Ascending aorta (tissue), 2 donors: ENCODE results near the gene STXBP5L. TPM values are rescaled to one million over a fixed set of nuclear protein-coding genes. Genes with fewer than 3 reads are reported as not detected.
"Not testable (repeated sequence)": the region's sequence is repeated elsewhere in the genome, so short reads cannot be mapped to it uniquely, and the experiment has no call there.

Source experiments
- DNase-seq, 2 donors: peaks; one replicate each; pipeline ENCODE4 v3.0.0-alpha.2; 2019; ENCODE audit warnings: low spot score in 2 of 2
- H3K27ac ChIP-seq, 2 donors: fragments of 200-600 bp; sonication (generic); one replicate each; pipeline ENCODE4 v1.5.1; 2016 to 2017; ENCODE audit warnings: mild to moderate bottlenecking in 1 of 2
- H3K27me3 ChIP-seq: fragments of 200-600 bp; sonication (generic); one replicate; pipeline ENCODE4 v1.5.1; 2017
- H3K36me3 ChIP-seq, 2 donors: fragments of 200-600 bp; sonication (generic); one replicate each; pipeline ENCODE4 v1.5.1; 2016
- H3K4me1 ChIP-seq, 2 donors: fragments of 200-600 bp; sonication (generic); one replicate each; pipeline ENCODE4 v1.5.1; 2016 to 2017; ENCODE audit warnings: mild to moderate bottlenecking in 1 of 2
- H3K4me3 ChIP-seq, 2 donors: fragments of 200-600 bp; sonication (generic); one replicate each; pipeline ENCODE4 v1.5.1; 2016 to 2017; ENCODE audit warnings: mild to moderate bottlenecking in 1 of 2
- H3K9me3 ChIP-seq, 2 donors: fragments of 200-600 bp; sonication (generic); one replicate each; pipeline ENCODE4 v1.5.1; 2016
- intact Hi-C: fragments of 100-400 bp; cut with DNase I; formaldehyde crosslinking; loops from one replicate; pipeline ENCODE4 v1.15.1; 2023
- total RNA-seq: library from RNA; depleted of rRNA; stranded (reverse); fragments of >200 nt; gene quantifications from one replicate; pipeline ENCODE4 v1.1.0, GENCODE V29; 2016
- TF ChIP-seq, protein P1 (sequence below), 3 experiments: fragments of 200-600 bp in 2 of 3; fragments of 450-650 bp in 1 of 3; sonication (generic) in 2 of 3; IDR thresholded peaks; one replicate each; pipeline ENCODE4 v1.5.1; 2016 to 2019; ENCODE audit warnings: antibody characterized with exemption in 3 of 3, mild to moderate bottlenecking in 1 of 3, moderate library complexity in 1 of 3

Gene STXBP5L
- total RNA-seq, 1 donor from 2014 or later: not detected

DNA sequence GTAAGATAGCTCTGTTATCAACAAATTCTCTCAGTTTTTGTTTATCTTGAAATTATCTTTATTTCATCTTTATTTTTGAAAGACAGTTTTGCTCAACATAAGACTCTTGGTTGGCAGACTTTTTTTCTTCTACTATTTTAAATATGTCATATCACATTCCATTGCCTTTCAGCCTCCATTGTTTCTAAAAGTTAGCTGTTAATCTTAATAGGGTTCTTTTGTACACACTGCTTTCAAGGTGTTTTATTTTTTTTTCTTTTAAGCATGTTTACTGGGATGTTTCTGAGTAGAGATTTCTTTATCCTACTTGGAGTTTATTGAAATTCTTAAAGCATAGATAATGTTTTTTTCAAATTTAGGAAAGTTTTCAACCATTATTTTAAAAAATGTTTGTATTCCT, 294.6 kb downstream of the STXBP5L start:
- Histone ChIP-seq H3K4me3 (no peak overlapping the region), H3K27ac (no peak overlapping the region), H3K36me3 (no peaks in the 10 kb centered on the region), H3K4me1 (no peaks in the 10 kb centered on the region), H3K27me3 (no peaks in the 10 kb centered on the region), H3K9me3 (peaks cover 0 to 8% of the 10 kb centered on the region in 2 donors)
- no peak for DNase-seq
- TF ChIP-seq, protein P1, sequence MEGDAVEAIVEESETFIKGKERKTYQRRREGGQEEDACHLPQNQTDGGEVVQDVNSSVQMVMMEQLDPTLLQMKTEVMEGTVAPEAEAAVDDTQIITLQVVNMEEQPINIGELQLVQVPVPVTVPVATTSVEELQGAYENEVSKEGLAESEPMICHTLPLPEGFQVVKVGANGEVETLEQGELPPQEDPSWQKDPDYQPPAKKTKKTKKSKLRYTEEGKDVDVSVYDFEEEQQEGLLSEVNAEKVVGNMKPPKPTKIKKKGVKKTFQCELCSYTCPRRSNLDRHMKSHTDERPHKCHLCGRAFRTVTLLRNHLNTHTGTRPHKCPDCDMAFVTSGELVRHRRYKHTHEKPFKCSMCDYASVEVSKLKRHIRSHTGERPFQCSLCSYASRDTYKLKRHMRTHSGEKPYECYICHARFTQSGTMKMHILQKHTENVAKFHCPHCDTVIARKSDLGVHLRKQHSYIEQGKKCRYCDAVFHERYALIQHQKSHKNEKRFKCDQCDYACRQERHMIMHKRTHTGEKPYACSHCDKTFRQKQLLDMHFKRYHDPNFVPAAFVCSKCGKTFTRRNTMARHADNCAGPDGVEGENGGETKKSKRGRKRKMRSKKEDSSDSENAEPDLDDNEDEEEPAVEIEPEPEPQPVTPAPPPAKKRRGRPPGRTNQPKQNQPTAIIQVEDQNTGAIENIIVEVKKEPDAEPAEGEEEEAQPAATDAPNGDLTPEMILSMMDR (IDR thresholded peaks at IDR 0.05): no peak
- intact Hi-C loops: no loop called here

DNA sequence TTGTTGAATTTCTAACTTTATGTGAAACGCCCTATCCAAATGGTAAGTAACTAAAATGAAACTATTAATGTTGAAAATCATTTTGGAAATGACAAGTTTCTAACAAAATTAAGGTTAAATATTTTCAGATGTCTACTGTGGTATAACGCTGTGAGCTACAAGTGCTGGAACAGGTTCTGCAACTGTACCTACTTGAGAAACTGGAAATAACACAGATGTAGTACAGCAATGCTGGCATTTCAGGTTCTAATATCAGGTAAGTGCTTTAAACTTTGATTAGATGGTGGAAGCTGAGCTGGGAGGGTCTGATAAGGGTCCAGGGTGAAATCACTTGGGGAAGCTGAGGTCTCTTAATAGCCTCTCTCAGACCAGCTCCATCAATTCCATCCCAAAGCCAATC, 315.1 kb downstream of the STXBP5L start:
- no peaks in the 10 kb centered on the region for H3K27me3 ChIP-seq
- no peaks in the 10 kb centered on the region for H3K9me3 ChIP-seq
- H3K4me1 ChIP-seq: no peaks in the 10 kb centered on the region
- intact Hi-C loops: no loop called here
- H3K27ac ChIP-seq: no peak overlapping the region
- no peak overlapping the region for H3K4me3 ChIP-seq
- TF ChIP-seq, protein P1 (IDR thresholded peaks at IDR 0.05): no peak
- H3K36me3 ChIP-seq: no peaks in the 10 kb centered on the region
- DNase-seq: no peak

DNA sequence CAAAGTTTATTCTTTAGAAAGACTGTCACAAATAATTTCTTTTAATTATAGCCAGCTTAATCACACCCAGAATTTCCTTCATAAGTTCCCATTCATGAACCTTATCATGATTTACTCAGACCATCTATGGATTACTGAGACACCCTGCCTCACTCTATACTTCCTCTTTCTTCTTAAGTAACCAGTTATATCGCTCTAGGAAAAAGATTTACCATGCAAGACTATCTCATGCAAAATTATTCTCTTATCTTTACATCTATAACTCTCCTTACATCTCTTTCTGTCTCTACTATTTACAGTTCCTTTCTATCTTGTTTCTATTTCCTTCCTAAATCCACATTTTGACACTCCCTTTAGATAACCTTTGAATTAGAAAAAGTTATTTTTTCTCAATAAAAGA, 321.0 kb downstream of the STXBP5L start:
- Histone ChIP-seq H3K36me3 (no peaks in the 10 kb centered on the region), H3K27me3 (no peaks in the 10 kb centered on the region), H3K4me3 (no peak overlapping the region), H3K4me1 (no peaks in the 10 kb centered on the region), H3K9me3 (no peaks in the 10 kb centered on the region), H3K27ac (no peak overlapping the region)
- TF ChIP-seq, protein P1 (IDR thresholded peaks at IDR 0.05): no peak
- DNase-seq: no peak
- intact Hi-C loops: no loop called here

DNA sequence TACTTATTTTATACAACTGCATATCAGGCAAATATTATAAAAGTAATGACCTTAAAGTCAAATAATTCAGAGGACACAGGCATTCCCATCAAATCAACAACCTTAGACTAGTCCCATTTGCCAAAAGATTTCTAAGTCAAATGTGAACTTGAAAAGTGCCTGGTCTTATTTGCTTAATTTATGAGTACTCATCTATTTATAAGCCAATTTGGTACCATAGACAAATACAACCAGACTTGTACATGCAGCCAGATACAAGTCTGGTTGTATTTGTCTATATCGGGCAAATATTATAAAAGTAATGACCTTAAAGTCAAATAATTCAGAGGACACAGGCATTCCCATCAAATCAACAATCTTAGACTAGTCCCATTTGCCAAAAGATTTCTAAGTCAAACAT, 322.2 kb downstream of the STXBP5L start:
- H3K9me3 ChIP-seq, DNase-seq, intact Hi-C loops: not testable (repeated sequence)

DNA sequence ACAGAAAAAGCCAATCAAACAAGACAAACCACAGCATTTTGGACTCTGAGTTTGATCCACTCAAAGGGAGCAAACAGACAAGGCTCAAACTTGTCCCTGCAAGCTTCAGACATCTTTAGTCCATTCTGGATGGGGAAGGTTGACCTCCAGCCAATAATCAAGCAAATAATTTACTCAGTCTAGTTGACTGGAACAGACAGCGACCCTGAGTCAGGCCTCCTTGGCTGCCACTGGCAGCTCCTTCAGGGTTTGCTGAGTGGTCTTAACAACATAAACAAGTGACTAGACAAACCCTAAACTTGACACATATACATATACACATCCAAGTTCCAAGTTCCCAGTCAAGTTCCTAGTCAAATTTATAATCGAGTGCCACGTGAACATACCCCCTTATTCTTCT, 323.9 kb downstream of the STXBP5L start:
- no peak for DNase-seq
- Histone ChIP-seq H3K9me3 (no peaks in the 10 kb centered on the region), H3K4me3 (no peak overlapping the region), H3K36me3 (no peaks in the 10 kb centered on the region), H3K4me1 (no peaks in the 10 kb centered on the region), H3K27ac (no peak overlapping the region), H3K27me3 (no peaks in the 10 kb centered on the region)
- TF ChIP-seq, protein P1 (IDR thresholded peaks at IDR 0.05): no peak
- intact Hi-C loops: no loop called here

More for the DNA sequence above, 322.2 kb downstream of the STXBP5L start:
- not testable (repeated sequence) for H3K27me3 ChIP-seq, H3K36me3 ChIP-seq, H3K27ac ChIP-seq, H3K4me3 ChIP-seq, H3K4me1 ChIP-seq

DNA sequence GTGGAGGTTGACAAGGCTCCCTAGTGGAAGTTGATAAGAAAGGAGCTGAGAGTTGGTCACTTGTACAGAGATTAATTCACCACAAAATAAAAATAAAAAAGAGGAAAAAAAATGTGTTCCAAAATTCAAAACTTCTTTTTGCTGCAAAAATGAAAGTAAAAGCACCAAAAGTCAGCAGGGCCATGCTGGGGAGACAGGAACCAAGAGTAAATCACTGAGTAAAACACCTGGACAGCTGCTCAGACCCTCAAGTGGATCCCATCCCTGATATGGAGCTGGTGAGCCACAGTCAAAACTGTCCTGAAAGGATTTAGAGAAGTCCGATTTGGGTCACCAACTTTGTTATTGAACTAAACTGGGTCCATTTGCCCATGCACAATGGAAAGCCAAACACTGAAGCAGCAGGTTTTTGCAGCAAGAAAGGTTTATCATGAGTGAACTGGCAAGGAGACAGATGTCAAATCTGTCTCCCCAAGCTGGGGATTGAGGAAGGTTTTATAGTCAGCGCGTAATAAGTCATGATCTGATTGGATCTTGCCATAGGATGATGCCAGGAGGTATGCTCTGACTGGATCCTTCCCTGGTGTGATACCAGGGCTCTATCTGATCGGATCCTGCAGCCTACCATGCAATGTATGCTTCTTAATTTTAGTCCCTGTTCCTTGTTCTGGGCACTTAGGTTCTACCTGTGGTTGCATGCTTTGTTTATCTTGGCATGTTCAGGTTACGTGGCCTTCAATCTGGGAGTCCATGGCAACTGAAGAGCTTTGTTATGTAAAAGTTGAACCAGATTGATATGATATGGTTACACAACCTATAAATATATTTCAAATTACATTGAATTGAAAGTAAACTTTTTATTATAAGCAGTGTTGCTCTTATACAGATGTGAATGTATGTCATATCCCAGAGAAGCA, 324.6 kb downstream of the STXBP5L start:
- intact Hi-C loops: no loop called here
- H3K36me3 ChIP-seq: no peaks in the 10 kb centered on the region
- DNase-seq: no peak
- no peaks in the 10 kb centered on the region for H3K27me3 ChIP-seq
- no peak overlapping the region for H3K4me3 ChIP-seq
- no peaks in the 10 kb centered on the region for H3K9me3 ChIP-seq
- TF ChIP-seq, protein P1 (IDR thresholded peaks at IDR 0.05): no peak
- H3K27ac ChIP-seq: no peak overlapping the region
- H3K4me1 ChIP-seq: no peaks in the 10 kb centered on the region
